GM23338 (cell line): ENCODE measurements around the gene UNC13D.

Experiments used
- CREB1 ChIP-seq: fragments of 250-450 bp; sonication (Bioruptor Pico); IDR thresholded peaks from 2 replicates; pipeline ENCODE4 v1.5.0; 2020; ENCODE audit warnings: low read depth, mild to moderate bottlenecking, moderate library complexity
- CTCF ChIP-seq, 2 experiments: fragments of 200-600 bp in 1 of 2; sonication (generic) in 1 of 2; conservative IDR thresholded peaks; 2 replicates each; pipeline versions ENCODE4 v1.5.1 to v1.6.1; 2016 to 2017; ENCODE audit warnings: antibody characterized with exemption in 2 of 2, low read depth in 2 of 2, mild to moderate bottlenecking in 2 of 2, moderate library complexity in 1 of 2
- EZH2 ChIP-seq: fragments of 200-600 bp; sonication (generic); IDR thresholded peaks from one replicate; pipeline ENCODE4 v1.8.0; 2017; ENCODE audit warnings: antibody characterized with exemption, mild to moderate bottlenecking, low read depth; ENCODE audit not compliant: unreplicated experiment
- EZH2phosphoT487 ChIP-seq: fragments of 200-600 bp; sonication (generic); IDR thresholded peaks from one replicate; pipeline ENCODE4 v1.8.1; 2018; ENCODE audit warnings: antibody characterized with exemption; ENCODE audit not compliant: unreplicated experiment
- JUNB ChIP-seq: IDR thresholded peaks from one replicate; pipeline ENCODE4 v1.6.1; 2016; ENCODE audit warnings: antibody characterized with exemption; ENCODE audit not compliant: unreplicated experiment
- NANOG ChIP-seq: IDR thresholded peaks from 2 replicates; pipeline ENCODE4 v1.6.1; 2016; ENCODE audit warnings: antibody characterized with exemption, borderline replicate concordance
- POLR2AphosphoS5 ChIP-seq: IDR thresholded peaks from 2 replicates; pipeline ENCODE4 v1.6.1; 2016; ENCODE audit warnings: antibody characterized with exemption, low read depth
- REST ChIP-seq: IDR thresholded peaks from one replicate; pipeline ENCODE4 v1.6.1; 2018; ENCODE audit warnings: antibody characterized with exemption; ENCODE audit not compliant: unreplicated experiment
- STAT1 ChIP-seq: IDR thresholded peaks from one replicate; pipeline ENCODE4 v1.6.1; 2016; ENCODE audit warnings: antibody characterized with exemption; ENCODE audit not compliant: unreplicated experiment

GRCh38 chr17:75826561-75827307, 17.5 kb downstream of the UNC13D start:
- TF ChIP-seq REST = no peak
- TF ChIP-seq POLR2AphosphoS5 = no peak
- TF ChIP-seq CTCF (conservative IDR thresholded peaks at IDR 0.05; ENCODE audit: low read depth in 2 of 2) = peak in 1 of 2 experiments; percentile 37; a peak in 2 of 4 replicates
- no peak for TF ChIP-seq JUNB
- no peak for TF ChIP-seq EZH2
- TF ChIP-seq EZH2phosphoT487 = no peak
- no peak for TF ChIP-seq NANOG
- TF ChIP-seq CREB1 (CRISPR knock-in tag) = no peak
- TF ChIP-seq STAT1 = no peak
